OCI-LY1 (cell line): Measurements from ENCODE around the gene EPHB2.

Experiments
- EZH2 ChIP-seq: fragments of 200-600 bp; sonication (generic), shearing (Covaris generic); IDR thresholded peaks from 2 replicates; pipeline ENCODE4 v1.8.0; 2017; ENCODE audit warnings: borderline replicate concordance, mixed run types, mild to moderate bottlenecking, antibody characterized with exemption, low read length, moderate library complexity, mixed read lengths
- TF ChIP-seq, protein P1 (sequence below): fragments of 200-600 bp; sonication (generic), shearing (Covaris generic); IDR thresholded peaks from 2 replicates; pipeline ENCODE4 v1.5.1; 2017; ENCODE audit warnings: mild to moderate bottlenecking, antibody characterized with exemption, low read length, moderate library complexity, mixed read lengths

DNA sequence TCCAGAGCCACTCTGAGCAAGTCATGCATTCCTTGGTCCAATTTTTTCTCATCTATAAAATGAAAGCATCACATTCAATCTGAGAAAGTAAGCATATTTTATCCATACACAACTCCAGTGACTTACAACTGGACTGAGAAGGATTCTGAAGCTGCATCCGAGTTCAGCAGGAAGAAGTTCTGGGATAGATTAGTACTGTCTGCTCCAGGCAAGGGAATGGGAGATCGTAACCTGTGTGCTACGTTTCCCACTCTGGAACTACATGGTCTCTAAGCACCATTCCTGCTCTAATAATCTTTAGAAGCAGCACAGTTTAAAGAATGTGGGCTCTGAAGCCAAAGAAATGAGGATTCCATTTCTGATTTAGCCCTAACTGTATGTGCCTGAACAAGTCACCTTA, 182.7 kb downstream of the EPHB2 start:
- TF ChIP-seq, protein P1, sequence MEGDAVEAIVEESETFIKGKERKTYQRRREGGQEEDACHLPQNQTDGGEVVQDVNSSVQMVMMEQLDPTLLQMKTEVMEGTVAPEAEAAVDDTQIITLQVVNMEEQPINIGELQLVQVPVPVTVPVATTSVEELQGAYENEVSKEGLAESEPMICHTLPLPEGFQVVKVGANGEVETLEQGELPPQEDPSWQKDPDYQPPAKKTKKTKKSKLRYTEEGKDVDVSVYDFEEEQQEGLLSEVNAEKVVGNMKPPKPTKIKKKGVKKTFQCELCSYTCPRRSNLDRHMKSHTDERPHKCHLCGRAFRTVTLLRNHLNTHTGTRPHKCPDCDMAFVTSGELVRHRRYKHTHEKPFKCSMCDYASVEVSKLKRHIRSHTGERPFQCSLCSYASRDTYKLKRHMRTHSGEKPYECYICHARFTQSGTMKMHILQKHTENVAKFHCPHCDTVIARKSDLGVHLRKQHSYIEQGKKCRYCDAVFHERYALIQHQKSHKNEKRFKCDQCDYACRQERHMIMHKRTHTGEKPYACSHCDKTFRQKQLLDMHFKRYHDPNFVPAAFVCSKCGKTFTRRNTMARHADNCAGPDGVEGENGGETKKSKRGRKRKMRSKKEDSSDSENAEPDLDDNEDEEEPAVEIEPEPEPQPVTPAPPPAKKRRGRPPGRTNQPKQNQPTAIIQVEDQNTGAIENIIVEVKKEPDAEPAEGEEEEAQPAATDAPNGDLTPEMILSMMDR = no peak
- no peak for TF ChIP-seq EZH2
